ENCODE measurements around the gene GIPC3.
"Not testable (repeated sequence)": the region's sequence is repeated elsewhere in the genome, so short reads cannot be mapped to it uniquely, and the experiment has no call there.

The GIPC3 gene

GRCh38 chr19:3618811-3619630 is 33.7 kb downstream of the GIPC3 start:
- no peak for DNase-seq

- no peak for DNase-seq
These were observed 34.3 kb downstream of the GIPC3 start for GRCh38 chr19:3619631-3620012.

- no peak for DNase-seq
These were observed 35.0 kb downstream of the GIPC3 start for GRCh38 chr19:3620145-3620816.

GRCh38 chr19:3620817-3621547 is 35.7 kb downstream of the GIPC3 start:
- DNase-seq = no peak

GRCh38 chr19:3621689-3622088 is 36.4 kb downstream of the GIPC3 start:
- DNase-seq = no peak

GRCh38 chr19:3622224-3622623 is 36.9 kb downstream of the GIPC3 start:
- no peak for DNase-seq

GRCh38 chr19:3623716-3624115 is 38.4 kb downstream of the GIPC3 start:
- no peak for DNase-seq

- no peak for DNase-seq
These were observed 40.8 kb downstream of the GIPC3 start for GRCh38 chr19:3625996-3626472.

- peak; percentile 87 for DNase-seq
These were observed 41.4 kb downstream of the GIPC3 start, which contains the start of gene CACTIN for GRCh38 chr19:3626473-3627350. Gene CACTIN (minus strand): TSS chr19:3626790. CDS start chr19:3626762, 28 bp downstream.

- DNase-seq = no peak
These were observed 42.1 kb downstream of the GIPC3 start for GRCh38 chr19:3627351-3627723.

GRCh38 chr19:3628766-3629165 is 43.5 kb downstream of the GIPC3 start:
- not testable (repeated sequence) for DNase-seq

- no peak for DNase-seq
These were observed 46.0 kb downstream of the GIPC3 start for GRCh38 chr19:3631053-3631861.

- DNase-seq = no peak
These were observed 46.8 kb downstream of the GIPC3 start for GRCh38 chr19:3632098-3632497.

GRCh38 chr19:3632739-3633558 is 47.7 kb downstream of the GIPC3 start:
- no peak for DNase-seq

- no peak for DNase-seq
These were observed 48.3 kb downstream of the GIPC3 start for GRCh38 chr19:3633559-3633988.

- DNase-seq = no peak
These were observed 49.3 kb downstream of the GIPC3 start for GRCh38 chr19:3634496-3635045.

GRCh38 chr19:3636506-3636905 is 51.2 kb downstream of the GIPC3 start:
- no peak for DNase-seq

GRCh38 chr19:3636962-3637361 is 51.7 kb downstream of the GIPC3 start:
- DNase-seq = no peak

- DNase-seq = no peak
These were observed 52.3 kb downstream of the GIPC3 start for GRCh38 chr19:3637621-3638020.
